ENCODE results near the gene TXNRD1.
"Not testable (repeated sequence)": the region's sequence is repeated elsewhere in the genome, so short reads cannot be mapped to it uniquely, and the experiment has no call there.

Gene TXNRD1

GRCh38 chr12:104292872-104293794, 77.6 kb downstream of the TXNRD1 start:
- no peaks in the 10 kb centered on the region for H3K9me2 ChIP-seq (replicated peaks; ENCODE audit: control insufficient read depth, low read length)
- H4K20me1 ChIP-seq (ENCODE audit: control insufficient read depth, insufficient read depth, low read depth, low read length), result peaks cover 20% of the 10 kb centered on the region; the same call in 1 of the 2 replicates
- H3K9me3 ChIP-seq (ENCODE audit: control insufficient read depth, insufficient read depth, low read length), result no peaks in the 10 kb centered on the region
- peaks cover 3% of the 10 kb centered on the region; the same call in 1 of the 2 replicates for H3F3A ChIP-seq (ENCODE audit: control insufficient read depth, insufficient read depth)
- H3K79me2 ChIP-seq (ENCODE audit: control insufficient read depth, low read length), result peaks cover 96% of the 10 kb centered on the region
- no peak overlapping the region for H3K27ac ChIP-seq (ENCODE audit: low read depth, low read length)
- TF ChIP-seq CTCF (IDR thresholded peaks at IDR 0.05; ENCODE audit: low read depth, low read length, poor library complexity, severe bottlenecking), result no peak
- TF ChIP-seq EZH2phosphoT487 (IDR thresholded peaks at IDR 0.05; ENCODE audit: borderline replicate concordance, low read length), result no peak
- H3K27me3 ChIP-seq (ENCODE audit: control insufficient read depth, low read length), result no peaks in the 10 kb centered on the region
- peaks cover 74% of the 10 kb centered on the region for H3K36me3 ChIP-seq (ENCODE audit: control insufficient read depth, low read length)
- H3K4me2 ChIP-seq (ENCODE audit: low read length), result no peak overlapping the region
- H3K4me1 ChIP-seq (ENCODE audit: control insufficient read depth, low read length), result peaks cover 8% of the 10 kb centered on the region
- no peak overlapping the region for H3K4me3 ChIP-seq (ENCODE audit: low read length)

- Histone ChIP-seq H3K36me3 (ENCODE audit: control insufficient read depth, low read length) (peaks cover 77% of the 10 kb centered on the region), H4K20me1 (ENCODE audit: control insufficient read depth, insufficient read depth, low read depth, low read length) (peaks cover 20% of the 10 kb centered on the region; the same call in 1 of the 2 replicates), H3K79me2 (ENCODE audit: control insufficient read depth, low read length) (peaks cover 96% of the 10 kb centered on the region)
- H3K4me2 ChIP-seq (ENCODE audit: low read length); H3F3A ChIP-seq (ENCODE audit: control insufficient read depth, insufficient read depth); H3K9me2 ChIP-seq (replicated peaks; ENCODE audit: control insufficient read depth, low read length); H3K9me3 ChIP-seq (ENCODE audit: control insufficient read depth, insufficient read depth, low read length); H3K27ac ChIP-seq (ENCODE audit: low read depth, low read length); H3K4me3 ChIP-seq (ENCODE audit: low read length); H3K27me3 ChIP-seq (ENCODE audit: control insufficient read depth, low read length); H3K4me1 ChIP-seq (ENCODE audit: control insufficient read depth, low read length): not testable (repeated sequence)
These were observed 78.7 kb downstream of the TXNRD1 start for GRCh38 chr12:104294158-104294859.

- Histone ChIP-seq H3K27ac (ENCODE audit: low read depth, low read length) (no peak overlapping the region), H3K9me3 (ENCODE audit: control insufficient read depth, insufficient read depth, low read length) (no peaks in the 10 kb centered on the region), H3K4me2 (ENCODE audit: low read length) (no peak overlapping the region), H4K20me1 (ENCODE audit: control insufficient read depth, insufficient read depth, low read depth, low read length) (peaks cover 17% of the 10 kb centered on the region; the same call in 1 of the 2 replicates), H3F3A (ENCODE audit: control insufficient read depth, insufficient read depth) (no peaks in the 10 kb centered on the region), H3K27me3 (ENCODE audit: control insufficient read depth, low read length) (no peaks in the 10 kb centered on the region), H3K9me2 (replicated peaks; ENCODE audit: control insufficient read depth, low read length) (no peaks in the 10 kb centered on the region), H3K4me3 (ENCODE audit: low read length) (no peak overlapping the region), H3K4me1 (ENCODE audit: control insufficient read depth, low read length) (no peaks in the 10 kb centered on the region), H3K79me2 (ENCODE audit: control insufficient read depth, low read length) (peaks cover 96% of the 10 kb centered on the region), H3K36me3 (ENCODE audit: control insufficient read depth, low read length) (peaks cover 78% of the 10 kb centered on the region)
- TF ChIP-seq CTCF (IDR thresholded peaks at IDR 0.05; ENCODE audit: low read depth, low read length, poor library complexity, severe bottlenecking) (no peak), EZH2phosphoT487 (IDR thresholded peaks at IDR 0.05; ENCODE audit: borderline replicate concordance, low read length) (no peak)
These were observed 79.5 kb downstream of the TXNRD1 start for GRCh38 chr12:104294927-104295668.

Measured in DOHH2 (cell line).